ENCODE data around the gene DIDO1. TPM values are rescaled to one million over a fixed set of nuclear protein-coding genes. Genes with fewer than 3 reads are reported as not detected.

The DIDO1 gene
- total and polyA plus RNA-seq, 2 of the 13 experiments (the other 11 are each of a cell fraction or from before 2014, with no cell fraction given) = 75.0 to 75.1 TPM

GRCh38 chr20:62882426-62882825, 43.9 kb downstream of the DIDO1 start (continued):
- TF ChIP-seq TRIM22 (IDR thresholded peaks at IDR 0.05) (no peak), GABPB1 (CRISPR knock-in tag; IDR thresholded peaks at IDR 0.05) (no peak), ZSCAN21 (CRISPR knock-in tag; IDR thresholded peaks at IDR 0.05; ENCODE audit: borderline replicate concordance) (no peak), FOSL2 (CRISPR knock-in tag; IDR thresholded peaks at IDR 0.05) (no peak), TCF7 (IDR thresholded peaks at IDR 0.05; ENCODE audit: low read depth) (no peak), SRSF4 (IDR thresholded peaks at IDR 0.05; ENCODE audit: low read depth, low read length, poor library complexity, severe bottlenecking) (no peak), ELK4 (CRISPR knock-in tag; IDR thresholded peaks at IDR 0.05; ENCODE audit: borderline replicate concordance) (no peak), ZNF598 (CRISPR knock-in tag; IDR thresholded peaks at IDR 0.05; ENCODE audit: borderline replicate concordance) (no peak), NFE2L1 (CRISPR knock-in tag; IDR thresholded peaks at IDR 0.05; ENCODE audit: borderline replicate concordance) (no peak)

DNA sequence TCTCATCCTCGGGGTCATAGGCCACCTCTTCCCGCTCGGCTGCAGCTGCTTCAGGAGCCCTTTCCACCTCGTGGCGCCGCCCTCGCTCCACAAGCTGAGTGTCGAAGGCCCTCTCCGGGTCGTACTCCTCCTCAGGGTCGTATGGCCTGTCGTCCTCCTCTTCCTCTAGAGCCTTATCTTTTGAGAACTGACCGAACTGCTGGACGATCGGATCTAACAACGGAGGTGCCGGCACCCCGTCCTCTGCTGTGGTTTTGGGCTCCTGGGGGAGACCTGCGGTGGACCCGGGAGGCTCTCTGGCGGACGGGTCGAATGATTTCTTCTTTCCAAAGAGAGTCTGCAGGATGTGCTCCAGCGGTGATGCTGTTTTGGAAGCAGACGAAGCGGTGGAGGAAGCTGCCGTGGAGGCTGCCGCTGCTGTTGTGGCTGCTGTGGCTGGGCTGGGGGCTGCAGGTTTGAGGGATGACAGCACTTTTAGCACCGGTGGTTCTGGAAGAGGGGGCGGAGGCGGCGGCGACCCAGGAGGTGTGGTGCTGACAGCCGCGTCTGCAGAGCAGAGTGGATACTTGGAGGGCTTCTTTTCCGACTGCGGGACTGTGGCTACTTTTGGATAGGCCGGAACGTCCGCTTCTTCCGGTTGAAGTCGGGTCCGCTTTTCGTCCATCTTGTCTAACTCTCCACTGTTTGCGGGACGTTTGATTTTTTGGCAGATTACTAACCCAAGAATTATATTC, 44.5 kb downstream of the DIDO1 start:
- CTCF ChIA-PET (ENCODE audit: low intra/inter-chr PET ratio, low total read pairs) = no interaction called here
- WGBS (ENCODE audit: low lambda C conversion rate) = 96% methylated on average over 46 of the region's 46 CpGs
- no peaks in the 10 kb centered on the region for H4K20me1 ChIP-seq (ENCODE audit: insufficient read depth, low read length)
- no peak for ATAC-seq
- H3K36me3 ChIP-seq (replicated peaks in 1 of 2; ENCODE audit: control insufficient read depth in 1 of 2, insufficient read depth in 2 of 2, low read length in 2 of 2) = peaks cover 5 to 10% of the 10 kb centered on the region in 2 experiments; a peak in 3 of 5 replicates
- H3K9ac ChIP-seq (ENCODE audit: insufficient read depth, low read depth, low read length) = no peak overlapping the region
- BruUV-seq (replicated peaks) = no TSS peak
- no peak overlapping the region for H3K27ac ChIP-seq (ENCODE audit: extremely low read length, insufficient read depth, low read length)
- no peak for FAIRE-seq
- no peak overlapping the region for H3K4me3 ChIP-seq (replicated peaks in 1 of 3; ENCODE audit: insufficient read depth in 1 of 3, low read depth in 2 of 3, low read length in 3 of 3)
- H3K79me2 ChIP-seq (ENCODE audit: insufficient read depth, low read length) = no peaks in the 10 kb centered on the region
- POLR2A ChIA-PET = no interaction called here
- no peak overlapping the region for H2AFZ ChIP-seq (ENCODE audit: low read length)
- peaks cover 19% of the 10 kb centered on the region for H3K4me1 ChIP-seq (ENCODE audit: insufficient read depth, low read length)
- H3K27me3 ChIP-seq (ENCODE audit: control insufficient read depth in 1 of 2, insufficient read depth in 2 of 2, low read length in 2 of 2) = no peaks in the 10 kb centered on the region
- no peak for DNase-seq (ENCODE audit: low spot score)
- no peaks in the 10 kb centered on the region for H3K9me3 ChIP-seq (ENCODE audit: low read length)
- no peak overlapping the region for H3K4me2 ChIP-seq (ENCODE audit: low read depth, low read length)
- in situ Hi-C loops (cut with HindIII; ENCODE audit: extremely low pct_ligation_motif_present, low pct_unique_long_range_greater_than_20kb) (no loop called here), intact Hi-C loops (cut with micrococcal nuclease; ENCODE audit: unreplicated experiment) (no loop called here)
- no peak for TF ChIP-seq ZNF678 (CRISPR knock-in tag; IDR thresholded peaks at IDR 0.05)
- TF ChIP-seq AGO2 (optimal IDR thresholded peaks at IDR 0.05; ENCODE audit: low read depth, low read length) = peak; percentile 37

Measured in HepG2 (cell line).